Stimulated activated CD4-positive, alpha-beta T cell treated with anti-CD3 and anti-CD28 coated beads, Interleukin-15, amount 100 ng/mL, for 1 hour (primary cell): ENCODE data around the gene TCTN1.
"Not testable (repeated sequence)": the region's sequence is repeated elsewhere in the genome, so short reads cannot be mapped to it uniquely, and the experiment has no call there.

Experiments used
- DNase-seq, 2 donors: peaks; one replicate each; pipeline ENCODE4 v3.0.0-alpha.2; 2020; ENCODE audit warnings: low read depth in 1 of 2, low spot score in 1 of 2

The TCTN1 gene

GRCh38 chr12:110585231-110585799 is 28.6 kb upstream of the TCTN1 start:
- DNase-seq, result no peak

- DNase-seq, result not testable (repeated sequence)
These were observed 26.8 kb upstream of the TCTN1 start for GRCh38 chr12:110587102-110587501.

- DNase-seq, result no peak
These were observed 23.9 kb upstream of the TCTN1 start for GRCh38 chr12:110590059-110590458.

GRCh38 chr12:110590806-110591326 is 23.1 kb upstream of the TCTN1 start:
- DNase-seq, result no peak

- DNase-seq, result no peak
These were observed 22.4 kb upstream of the TCTN1 start for GRCh38 chr12:110591451-110592051.

GRCh38 chr12:110592078-110592477 is 21.9 kb upstream of the TCTN1 start:
- no peak for DNase-seq

GRCh38 chr12:110592919-110593318 is 21.0 kb upstream of the TCTN1 start:
- DNase-seq, result not testable (repeated sequence)

GRCh38 chr12:110597885-110598284 is 16.0 kb upstream of the TCTN1 start:
- DNase-seq, result no peak

- no peak for DNase-seq
These were observed 14.6 kb upstream of the TCTN1 start for GRCh38 chr12:110599334-110599733.

- DNase-seq, result no peak
These were observed 13.7 kb upstream of the TCTN1 start for GRCh38 chr12:110600254-110600653.

GRCh38 chr12:110602085-110602814 is 11.7 kb upstream of the TCTN1 start:
- not testable (repeated sequence) for DNase-seq

- DNase-seq, result no peak
These were observed 7.7 kb upstream of the TCTN1 start for GRCh38 chr12:110606253-110606611.

- DNase-seq, result no peak
These were observed 708 bp upstream of the TCTN1 start for GRCh38 chr12:110613071-110613770.

GRCh38 chr12:110615171-110615570 is 1.2 kb downstream of the TCTN1 start:
- DNase-seq, result no peak

- DNase-seq, result no peak
These were observed 2.7 kb downstream of the TCTN1 start for GRCh38 chr12:110616471-110617115.

- DNase-seq, result no peak
These were observed 5.6 kb downstream of the TCTN1 start for GRCh38 chr12:110619534-110619953.

GRCh38 chr12:110622582-110622981 is 8.7 kb downstream of the TCTN1 start:
- DNase-seq, result no peak

GRCh38 chr12:110627500-110628195 is 13.7 kb downstream of the TCTN1 start:
- no peak for DNase-seq

GRCh38 chr12:110635055-110635454 is 21.1 kb downstream of the TCTN1 start:
- no peak for DNase-seq

- DNase-seq, result no peak
These were observed 22.6 kb downstream of the TCTN1 start for GRCh38 chr12:110636516-110636915.
